GM18868 (cell line): Measurements from ENCODE around the gene MARCHF3.
"Not testable (repeated sequence)": the region's sequence is repeated elsewhere in the genome, so short reads cannot be mapped to it uniquely, and the experiment has no call there.

Source experiments
- ATAC-seq: cut with Tn5 transposase; IDR thresholded peaks from one replicate; pipeline ENCODE4 v1.9.1; 2021; ENCODE audit warnings: mild to moderate bottlenecking, moderate library complexity; ENCODE audit not compliant: unreplicated experiment

Gene MARCHF3

DNA sequence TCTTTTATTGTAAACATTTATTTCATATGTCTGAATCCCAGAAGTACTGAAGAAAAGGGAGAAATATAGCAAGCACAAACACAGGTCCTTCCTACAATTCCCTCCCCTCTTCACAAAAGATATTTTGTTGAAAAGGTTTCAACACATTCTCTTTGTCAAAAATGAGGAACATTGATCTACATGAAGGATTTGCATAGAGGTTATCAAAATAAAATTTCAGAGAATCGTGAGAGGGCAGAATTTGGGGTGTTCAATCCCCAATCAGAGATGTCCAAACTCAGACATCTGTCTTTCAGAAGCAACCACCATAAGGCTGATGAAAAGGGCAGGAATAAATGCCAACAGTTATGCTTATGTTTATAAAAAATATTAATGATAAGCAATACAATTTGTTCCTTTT lies 69.2 kb downstream of the MARCHF3 start:
- ATAC-seq, result no peak

DNA sequence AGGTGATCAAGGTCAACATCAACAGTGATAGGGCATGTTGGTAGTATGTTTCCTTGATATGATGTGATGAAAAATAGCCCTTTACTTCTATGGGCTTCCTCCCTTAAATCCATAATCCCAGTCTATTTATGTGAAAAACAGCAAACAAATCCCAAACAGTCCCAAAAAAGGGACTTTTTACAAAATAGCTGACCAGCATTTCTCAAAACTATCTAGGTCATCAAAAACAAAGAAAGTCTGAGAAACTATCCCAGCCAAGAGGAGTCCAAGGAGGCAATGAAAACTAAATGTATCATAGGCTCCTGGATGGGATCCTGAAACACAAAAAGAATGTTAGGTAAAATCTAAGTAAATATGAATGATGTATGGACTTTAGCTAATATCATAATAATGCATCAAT lies 71.2 kb downstream of the MARCHF3 start:
- ATAC-seq, result no peak

DNA sequence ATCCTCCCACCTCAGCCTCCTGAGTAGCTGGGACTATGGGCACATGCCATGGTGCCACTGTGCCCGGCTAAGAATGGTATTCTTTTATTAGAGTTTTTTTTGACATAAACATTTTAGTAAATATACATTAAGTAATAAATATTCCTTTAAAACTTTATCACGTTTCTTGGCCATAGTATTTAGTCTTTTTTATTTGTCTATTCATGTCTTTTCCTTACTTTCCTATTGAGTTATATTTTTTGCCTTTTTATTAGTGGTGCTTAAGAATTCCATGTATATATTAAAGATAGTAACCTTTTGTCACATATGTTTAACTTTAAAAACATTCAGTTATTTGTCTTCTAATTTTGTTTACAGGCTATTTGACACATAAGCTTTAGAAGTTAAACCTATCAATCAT lies 73.4 kb downstream of the MARCHF3 start:
- ATAC-seq, result no peak

DNA sequence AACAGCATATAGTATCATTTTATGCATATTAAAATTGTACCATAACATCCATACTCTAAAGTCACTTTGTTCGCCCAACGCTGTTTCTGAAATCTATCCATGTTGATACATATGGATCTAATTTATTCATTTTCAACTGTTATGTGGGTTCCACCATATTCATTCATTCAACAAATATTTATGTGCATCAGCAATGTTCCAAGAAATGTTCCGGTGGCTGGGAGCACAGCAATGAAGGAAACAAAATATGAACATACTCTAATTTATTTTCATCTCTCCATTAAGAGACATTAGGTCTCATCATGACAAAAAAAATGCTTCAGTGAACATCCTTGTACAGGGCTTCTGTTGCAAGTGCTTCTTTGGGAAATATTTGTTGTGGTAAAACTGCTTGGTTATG lies 75.4 kb downstream of the MARCHF3 start:
- ATAC-seq, result no peak

DNA sequence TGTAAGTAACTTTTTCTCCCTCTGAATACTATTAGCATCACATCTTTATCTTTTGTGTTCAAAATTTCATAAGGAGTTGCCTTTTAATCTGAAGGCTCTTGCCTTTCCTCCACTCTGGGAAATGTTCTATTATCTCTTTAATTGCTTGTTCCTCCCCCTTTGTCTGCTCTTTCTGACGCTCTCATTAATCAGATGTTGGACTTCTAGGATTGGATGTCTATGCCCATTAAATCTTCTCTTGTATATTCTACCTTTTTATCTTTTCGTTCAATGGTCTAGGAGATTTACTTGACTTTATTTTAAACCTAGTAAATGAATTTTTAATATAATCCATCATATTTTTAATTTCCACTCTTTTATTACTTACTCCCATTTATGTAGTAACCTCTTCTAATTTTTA lies 76.7 kb downstream of the MARCHF3 start:
- no peak for ATAC-seq

DNA sequence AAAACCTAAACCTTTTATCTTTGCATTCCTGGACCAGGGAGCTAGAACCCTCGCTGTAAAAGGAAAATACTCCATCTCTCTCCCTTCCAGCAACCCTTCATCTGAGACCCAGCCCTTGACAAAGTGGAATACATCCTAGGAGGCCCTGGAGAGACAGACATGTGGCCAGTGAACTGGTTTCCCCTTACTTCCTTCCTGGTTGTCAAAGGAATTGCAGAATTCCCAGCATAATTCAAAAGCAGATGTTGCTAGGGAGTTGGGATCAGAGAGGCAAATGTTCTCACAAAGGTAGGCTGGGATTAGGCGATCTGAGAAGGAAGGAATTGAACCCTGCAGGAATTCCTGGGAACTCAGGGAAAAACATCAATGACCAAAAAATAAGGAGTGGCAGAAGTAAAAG lies 80.9 kb downstream of the MARCHF3 start:
- no peak for ATAC-seq

DNA sequence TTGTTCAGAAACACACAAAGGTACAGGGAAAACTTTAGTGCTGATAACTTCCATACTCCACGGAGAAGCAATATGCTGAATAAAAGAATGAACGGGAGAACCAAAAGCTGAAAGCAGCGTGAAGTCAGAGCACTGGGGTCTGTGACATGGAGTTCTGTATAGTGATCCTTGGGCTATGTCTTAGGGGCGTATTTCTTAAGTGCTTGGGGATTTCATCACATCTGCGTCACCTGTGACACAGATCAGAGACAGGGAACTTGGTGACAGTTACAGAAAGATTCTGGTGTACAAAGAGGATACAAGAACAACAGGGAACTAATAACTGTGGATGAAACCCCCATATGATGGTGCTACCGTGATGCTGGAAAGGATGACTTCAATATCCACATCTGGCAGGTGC lies 81.9 kb downstream of the MARCHF3 start:
- no peak for ATAC-seq

DNA sequence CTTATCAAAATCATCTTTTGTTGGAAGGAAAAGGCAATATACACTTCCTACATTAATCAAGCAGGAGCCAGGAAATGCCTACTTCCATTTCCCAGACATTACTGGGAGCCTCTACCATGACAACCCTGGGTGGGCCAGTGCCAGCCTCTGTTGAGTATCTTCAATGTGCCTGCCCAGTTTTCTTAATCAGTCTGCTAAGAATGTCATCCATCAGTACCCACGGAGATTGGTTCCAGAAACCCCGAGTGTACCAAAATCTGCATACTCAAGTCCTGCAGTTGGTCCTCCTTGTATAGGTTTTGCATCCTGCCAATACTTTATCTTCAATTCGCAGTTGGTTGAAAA lies 82.4 kb downstream of the MARCHF3 start:
- ATAC-seq, result peak; percentile 9

DNA sequence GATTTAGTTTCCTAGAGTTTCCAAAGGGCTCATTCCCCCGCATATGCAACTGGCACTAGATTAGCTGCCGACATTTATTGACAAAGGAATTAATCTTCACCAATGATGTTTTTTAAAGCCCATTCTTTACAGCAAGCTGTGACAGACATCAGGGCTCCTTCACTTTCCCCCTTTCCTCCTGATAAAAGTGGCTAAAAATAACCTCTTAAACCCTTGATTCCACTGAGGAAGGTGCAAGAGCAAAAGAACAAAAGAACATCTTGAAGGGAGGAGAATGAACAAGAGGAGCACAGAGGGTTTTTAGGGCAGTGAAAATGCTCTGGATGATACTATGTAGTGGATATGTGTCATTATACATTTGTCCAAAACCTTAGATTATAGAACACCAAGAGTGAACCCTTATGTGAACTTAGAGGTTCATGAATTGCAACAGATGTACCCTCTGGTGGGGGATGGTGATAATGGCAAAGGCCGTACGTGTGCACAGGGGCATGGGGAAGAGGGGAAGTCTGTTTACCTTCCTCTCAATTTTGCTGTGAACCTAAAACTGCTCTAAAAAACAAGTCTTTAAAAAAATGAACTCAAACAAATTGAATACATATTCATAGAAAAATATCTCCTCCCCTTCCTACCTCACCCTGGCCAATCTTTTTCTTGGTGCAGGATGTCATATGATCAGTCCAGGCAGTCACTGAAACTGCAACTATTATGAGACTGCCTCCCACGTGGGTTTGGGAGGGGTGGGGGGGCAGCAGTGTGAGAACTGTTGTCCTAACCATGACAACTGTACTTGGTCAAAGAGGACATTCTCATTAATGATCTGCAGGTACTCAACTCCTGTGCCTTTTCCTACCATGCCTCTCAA lies 83.0 kb downstream of the MARCHF3 start:
- peak; percentile 88 for ATAC-seq

DNA sequence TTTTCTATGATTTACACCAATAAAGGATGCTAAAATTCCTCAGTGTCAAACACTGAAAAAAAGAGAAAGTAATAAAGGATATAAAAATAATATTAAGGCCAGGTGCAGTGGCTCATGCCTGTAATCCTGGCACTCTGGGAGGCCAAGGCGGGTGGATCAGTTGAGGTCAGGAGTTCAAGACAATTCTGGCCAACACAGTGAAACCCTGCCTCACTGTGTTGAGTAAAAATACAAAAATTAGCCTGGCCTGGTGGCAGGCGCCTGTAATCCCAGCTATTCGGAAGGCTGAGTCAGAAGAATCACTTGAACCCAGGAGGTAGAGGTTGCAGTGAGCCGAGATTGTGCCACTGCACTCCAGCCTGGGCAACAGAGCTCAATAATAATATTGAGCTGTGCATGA lies 87.5 kb downstream of the MARCHF3 start:
- not testable (repeated sequence) for ATAC-seq

DNA sequence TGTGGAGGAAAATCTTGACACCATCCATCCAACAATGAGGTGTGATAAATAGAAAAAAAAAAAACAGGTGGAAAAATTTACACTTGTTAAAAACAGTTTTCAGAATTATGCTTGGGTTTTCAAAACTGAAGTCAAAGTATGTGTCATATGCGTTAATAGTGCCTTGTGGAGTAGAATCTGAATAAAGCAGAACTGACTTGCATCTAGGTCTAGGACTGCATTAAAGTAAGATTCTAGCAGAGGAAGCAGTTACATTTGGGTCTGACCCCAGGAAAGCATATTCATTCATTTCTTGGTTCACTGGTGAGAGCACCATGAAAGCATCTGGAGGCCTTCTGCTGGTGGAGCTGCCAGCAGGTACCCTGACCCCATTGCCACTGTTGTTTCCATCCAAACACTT lies 89.0 kb downstream of the MARCHF3 start:
- ATAC-seq, result no peak

DNA sequence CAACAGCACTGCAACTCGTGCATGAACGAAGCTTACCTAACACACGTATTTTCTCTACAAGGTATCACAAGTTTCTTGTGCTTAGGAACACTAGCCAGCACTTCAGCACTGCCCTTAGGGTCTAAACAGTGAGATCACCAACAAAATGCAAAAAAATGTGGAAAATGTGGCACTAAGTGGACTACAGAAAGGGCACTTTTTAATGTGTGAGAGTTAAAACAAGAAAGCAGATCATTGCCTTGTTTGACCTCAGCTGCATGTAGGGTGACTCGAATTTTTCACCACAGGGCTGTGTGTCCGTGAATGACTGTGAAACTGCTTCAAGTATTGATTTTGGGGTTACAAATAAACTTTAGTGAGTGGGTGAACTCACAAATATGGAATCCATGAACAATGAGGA lies 90.5 kb downstream of the MARCHF3 start:
- no peak for ATAC-seq

DNA sequence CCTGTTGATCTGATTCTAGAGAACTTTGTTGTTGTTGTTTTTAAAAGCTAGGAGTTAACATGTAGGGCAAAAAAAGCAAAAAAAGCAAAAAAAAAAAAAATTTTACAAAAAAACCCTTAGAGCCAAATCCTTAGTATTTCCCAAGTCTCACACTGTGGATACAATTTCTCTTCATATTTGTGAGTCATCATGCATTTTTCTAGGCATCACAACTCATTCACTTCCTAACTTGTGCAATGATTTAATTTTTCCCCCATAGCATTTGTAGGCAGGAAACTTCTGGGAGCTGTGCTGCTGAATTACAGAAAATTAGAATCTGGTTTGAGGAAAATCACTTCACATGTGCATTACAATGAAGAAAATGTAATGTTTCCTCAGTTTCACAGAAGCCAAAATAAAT lies 91.9 kb downstream of the MARCHF3 start:
- no peak for ATAC-seq

DNA sequence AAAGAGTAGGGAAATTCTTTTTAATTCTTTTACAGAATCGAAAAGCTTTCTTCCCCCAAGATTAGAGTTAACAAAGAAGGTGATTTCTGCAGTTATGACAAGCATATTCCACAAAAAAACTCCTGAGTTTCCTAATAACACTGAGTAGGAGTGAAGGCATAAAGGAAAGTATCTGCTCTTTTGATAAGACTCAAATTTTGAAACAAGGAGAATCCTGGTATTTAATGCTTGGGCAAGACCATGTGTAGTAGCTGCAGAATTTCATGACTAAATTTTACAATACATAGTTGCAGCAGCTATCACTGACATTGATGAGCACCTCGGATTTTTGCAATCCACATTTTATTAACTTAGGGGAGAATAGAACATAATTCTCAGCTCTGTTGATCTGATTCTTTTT lies 92.6 kb downstream of the MARCHF3 start:
- no peak for ATAC-seq

DNA sequence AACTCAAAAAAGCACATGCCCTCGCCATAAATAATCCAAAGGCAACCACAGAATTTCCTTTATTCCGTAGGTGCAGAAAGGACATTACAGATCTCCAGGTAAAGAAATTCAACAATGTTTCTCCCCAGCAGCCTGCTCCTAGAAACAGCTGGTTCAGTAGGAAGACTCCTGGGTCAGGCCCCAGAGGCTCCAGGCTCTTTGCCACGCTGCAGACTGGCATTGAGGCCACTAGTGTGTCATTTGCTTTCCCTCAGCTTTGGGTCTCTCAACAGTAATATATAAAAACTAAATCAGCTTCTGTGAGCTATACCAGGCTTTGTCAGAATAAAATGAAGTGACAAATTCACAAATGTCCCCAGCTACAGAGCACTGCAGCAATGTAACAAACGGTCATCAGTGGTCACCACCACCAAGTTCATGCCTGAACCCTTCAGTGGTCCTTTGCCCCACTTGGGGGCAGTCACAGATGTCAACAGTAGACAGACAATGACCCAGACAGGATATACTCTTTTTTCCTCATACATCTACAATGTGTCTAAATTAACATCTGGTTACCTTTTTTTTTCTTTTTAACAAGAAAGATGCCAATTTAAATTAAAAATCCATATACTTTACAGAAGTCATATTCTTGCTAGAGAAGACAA lies 93.5 kb downstream of the MARCHF3 start:
- no peak for ATAC-seq

DNA sequence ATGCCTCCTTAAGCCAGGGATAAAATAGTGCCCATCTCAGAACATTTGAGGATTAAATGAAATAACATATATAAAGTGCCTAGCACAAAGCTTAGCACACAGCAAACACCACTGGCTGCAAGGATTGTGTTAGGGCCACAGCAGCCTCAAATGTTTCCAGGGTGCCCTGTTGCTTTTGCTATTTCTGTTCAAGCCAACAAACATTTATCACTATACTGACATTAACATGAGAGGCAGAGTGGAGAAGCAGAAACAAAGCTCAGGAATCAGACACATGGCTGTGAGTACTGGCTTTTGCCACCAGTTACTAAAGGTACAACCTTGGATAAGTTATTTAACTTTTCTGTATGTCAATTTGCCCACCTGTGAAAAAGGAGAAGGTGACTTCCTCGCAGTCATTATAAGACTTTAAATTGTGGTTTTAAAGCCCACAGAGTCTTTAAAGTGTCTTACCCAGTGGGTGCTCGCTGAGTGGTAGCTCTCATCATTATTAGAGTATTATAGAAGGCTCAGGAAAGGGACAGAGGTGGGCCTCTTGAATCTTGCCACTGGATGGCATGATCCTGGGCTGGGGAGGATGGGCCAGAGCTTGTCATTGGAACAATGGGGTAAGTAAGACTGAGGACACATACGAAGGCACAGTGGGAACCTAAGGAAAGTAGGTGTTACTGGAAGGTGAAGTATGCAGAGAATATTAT lies 98.2 kb downstream of the MARCHF3 start:
- peak; percentile 73 for ATAC-seq

DNA sequence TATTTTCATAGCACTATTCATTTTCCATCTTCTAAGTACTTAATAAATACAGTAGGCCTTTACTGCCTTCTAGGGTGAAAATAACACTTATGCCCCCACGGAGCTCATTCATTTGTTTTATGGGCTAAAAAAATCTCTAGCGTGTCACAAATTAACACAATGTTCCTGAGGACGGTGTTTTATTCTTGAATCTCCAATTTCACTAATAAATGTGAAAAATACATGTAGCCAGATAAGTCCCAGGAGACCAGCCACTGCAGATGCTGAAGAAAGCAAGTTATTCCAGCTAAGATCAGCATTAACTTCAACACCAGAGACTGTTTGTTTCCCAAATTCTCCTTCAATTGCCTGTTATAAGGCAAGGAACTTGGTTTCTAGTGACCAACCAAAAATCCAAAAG lies 102.3 kb downstream of the MARCHF3 start:
- ATAC-seq, result no peak

DNA sequence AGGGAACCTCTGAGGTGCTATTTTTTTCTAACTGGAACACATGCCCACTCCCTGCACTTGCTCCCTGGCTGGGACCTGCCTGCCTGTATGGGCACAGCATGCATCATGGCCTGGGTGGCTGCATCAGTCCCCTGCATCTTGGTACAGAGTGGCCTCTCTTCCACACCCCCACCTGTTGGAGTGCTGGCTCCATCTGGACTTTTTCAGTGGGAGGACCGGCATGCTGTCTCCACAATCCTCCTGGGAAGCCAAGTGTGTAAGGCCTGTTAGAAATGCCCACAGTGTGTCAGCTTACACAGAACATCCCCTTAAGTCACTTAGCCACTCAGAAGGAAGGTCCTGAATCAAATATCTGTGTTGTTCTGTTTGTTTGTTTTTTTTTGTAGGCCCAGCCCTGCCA lies 102.9 kb downstream of the MARCHF3 start:
- ATAC-seq, result no peak

DNA sequence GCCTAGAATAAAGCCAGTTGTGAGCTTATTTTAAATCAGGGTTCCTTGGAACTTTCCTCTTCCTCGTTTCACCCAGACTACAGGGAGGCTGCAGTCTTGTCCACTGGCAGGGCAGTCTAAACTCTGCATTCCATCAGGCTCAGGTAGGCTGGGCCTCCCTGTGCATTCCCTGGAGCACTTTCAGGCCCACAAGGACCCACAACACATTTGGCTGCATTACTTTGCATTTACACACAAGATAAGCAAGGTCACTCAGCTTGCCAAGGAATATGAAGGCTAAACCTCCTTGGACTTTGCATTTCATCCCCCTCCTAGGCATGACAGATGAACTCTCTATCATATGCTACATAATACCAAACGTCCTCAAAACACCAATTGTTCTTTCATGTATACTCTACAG lies 104.2 kb downstream of the MARCHF3 start:
- ATAC-seq, result no peak

DNA sequence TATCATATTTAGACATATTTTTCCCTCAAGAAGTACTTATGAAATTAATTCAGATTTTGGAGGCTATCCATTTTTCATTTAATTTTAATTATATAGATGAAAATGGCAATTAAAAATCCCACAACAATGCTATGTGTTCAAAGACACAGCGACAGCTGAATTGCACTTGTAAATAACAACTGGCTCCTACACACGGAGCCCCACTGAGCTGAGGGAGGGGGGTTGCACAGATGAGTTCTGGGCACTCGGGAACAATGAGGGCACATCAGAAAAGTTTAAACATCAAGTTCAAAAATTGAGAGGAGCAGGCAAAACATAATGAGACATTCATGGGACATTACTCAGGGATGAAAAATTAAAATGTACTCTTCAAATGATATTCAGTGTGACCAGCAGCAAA lies 104.9 kb downstream of the MARCHF3 start:
- ATAC-seq, result no peak

DNA sequence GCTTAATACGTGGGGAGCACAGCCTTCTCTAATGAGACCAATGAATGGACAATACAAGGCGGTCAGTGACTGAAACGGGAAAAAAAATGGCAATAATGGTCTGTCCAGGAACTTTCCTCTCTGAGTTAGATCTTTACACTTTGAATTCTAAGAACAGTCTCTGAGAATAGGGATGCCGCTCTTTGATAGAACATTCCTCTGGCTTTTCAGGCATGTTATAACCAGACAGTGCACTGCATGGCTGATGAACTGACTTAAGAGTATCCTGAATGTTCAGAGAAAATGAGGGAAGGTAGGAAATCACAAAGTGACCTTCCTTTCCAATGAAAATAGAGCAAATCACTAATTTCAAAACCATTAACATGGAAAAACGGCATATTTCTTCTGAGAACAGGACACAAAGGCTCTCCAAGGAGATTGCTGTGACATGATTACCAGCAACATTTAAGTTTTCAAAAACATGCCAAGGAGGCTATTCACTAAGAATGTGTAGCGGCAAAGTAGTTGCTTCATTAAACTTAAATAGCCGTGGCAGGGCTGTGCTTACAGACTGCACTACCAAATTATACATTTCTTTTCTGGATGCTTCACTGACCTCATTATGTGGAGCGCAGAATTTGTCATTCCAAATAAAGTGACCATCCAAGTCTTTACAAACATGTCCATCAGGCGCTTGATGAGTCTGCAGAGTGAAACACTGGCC lies 105.9 kb downstream of the MARCHF3 start:
- ATAC-seq, result no peak
